ENCODE measurements around the gene ICOS. TPM values are rescaled to one million over a fixed set of nuclear protein-coding genes. Genes with fewer than 3 reads are reported as not detected.
"Not testable (repeated sequence)": the region's sequence is repeated elsewhere in the genome, so short reads cannot be mapped to it uniquely, and the experiment has no call there.

Gene ICOS
- total RNA-seq, 2 donors from 2014 or later, result 145 to 196 TPM

DNA sequence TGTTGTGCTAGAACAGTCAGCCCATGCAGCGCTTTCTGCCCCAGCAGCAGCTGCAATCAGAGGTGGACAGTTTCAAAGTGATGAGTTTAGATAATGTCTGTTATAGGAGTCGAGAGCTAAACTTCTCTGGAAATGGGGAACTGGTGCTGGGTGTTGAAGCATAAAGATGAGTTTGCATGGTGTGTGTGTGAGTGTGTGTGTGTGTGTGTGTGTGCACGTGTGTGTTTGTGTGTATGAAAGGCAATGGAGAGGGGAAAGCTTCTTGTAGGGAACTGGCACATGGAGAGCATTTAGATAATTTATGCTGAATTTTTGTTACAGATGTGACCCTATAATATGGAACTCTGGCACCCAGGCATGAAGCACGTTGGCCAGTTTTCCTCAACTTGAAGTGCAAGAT, 22.7 kb downstream of the ICOS start:
- Mint-ChIP-seq H3K36me3 (ENCODE audit: insufficient read depth in 2 of 2) (peaks cover 32 to 58% of the 10 kb centered on the region in 2 donors), H3K4me3 (no peak overlapping the region), H3K27me3 (ENCODE audit: low read depth) (no peaks in the 10 kb centered on the region), H3K4me1 (ENCODE audit: low read depth) (peaks cover 72% of the 10 kb centered on the region), H3K27ac (peak overlapping the region; percentile 67), H3K9me3 (no peaks in the 10 kb centered on the region)
- ATAC-seq (replicated peaks in 1 of 2) (peak; percentile 11 to 19), DNase-seq (no peak)

GRCh38 chr2:203959672-203960071, 23.1 kb downstream of the ICOS start:
- peak; percentile 12 to 24 for ATAC-seq (replicated peaks in 1 of 2)
- DNase-seq, result no peak
- H3K27me3 Mint-ChIP-seq (ENCODE audit: low read depth), result no peaks in the 10 kb centered on the region
- H3K36me3 Mint-ChIP-seq (ENCODE audit: insufficient read depth in 2 of 2), result peaks cover 30 to 57% of the 10 kb centered on the region in 2 donors
- H3K4me1 Mint-ChIP-seq (ENCODE audit: low read depth), result peaks cover 68% of the 10 kb centered on the region
- no peak overlapping the region for H3K4me3 Mint-ChIP-seq
- no peaks in the 10 kb centered on the region for H3K9me3 Mint-ChIP-seq
- peak overlapping the region; percentile 67 for H3K27ac Mint-ChIP-seq

DNA sequence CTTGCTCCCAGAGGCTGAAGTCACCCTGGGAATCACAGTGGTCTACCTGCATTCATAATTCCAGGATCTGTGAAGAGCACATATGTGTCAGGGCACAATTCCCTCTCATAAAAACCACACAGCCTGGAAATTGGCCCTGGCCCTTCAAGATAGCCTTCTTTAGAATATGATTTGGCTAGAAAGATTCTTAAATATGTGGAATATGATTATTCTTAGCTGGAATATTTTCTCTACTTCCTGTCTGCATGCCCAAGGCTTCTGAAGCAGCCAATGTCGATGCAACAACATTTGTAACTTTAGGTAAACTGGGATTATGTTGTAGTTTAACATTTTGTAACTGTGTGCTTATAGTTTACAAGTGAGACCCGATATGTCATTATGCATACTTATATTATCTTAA, 24.2 kb downstream of the ICOS start:
- Mint-ChIP-seq H3K36me3 (ENCODE audit: insufficient read depth in 2 of 2) (peaks cover 22 to 46% of the 10 kb centered on the region in 2 donors), H3K27me3 (ENCODE audit: low read depth) (no peaks in the 10 kb centered on the region), H3K27ac (no peak overlapping the region), H3K9me3 (no peaks in the 10 kb centered on the region), H3K4me1 (ENCODE audit: low read depth) (peaks cover 60% of the 10 kb centered on the region), H3K4me3 (no peak overlapping the region)
- DNase-seq, result no peak
- no peak for ATAC-seq (replicated peaks in 1 of 2)

DNA sequence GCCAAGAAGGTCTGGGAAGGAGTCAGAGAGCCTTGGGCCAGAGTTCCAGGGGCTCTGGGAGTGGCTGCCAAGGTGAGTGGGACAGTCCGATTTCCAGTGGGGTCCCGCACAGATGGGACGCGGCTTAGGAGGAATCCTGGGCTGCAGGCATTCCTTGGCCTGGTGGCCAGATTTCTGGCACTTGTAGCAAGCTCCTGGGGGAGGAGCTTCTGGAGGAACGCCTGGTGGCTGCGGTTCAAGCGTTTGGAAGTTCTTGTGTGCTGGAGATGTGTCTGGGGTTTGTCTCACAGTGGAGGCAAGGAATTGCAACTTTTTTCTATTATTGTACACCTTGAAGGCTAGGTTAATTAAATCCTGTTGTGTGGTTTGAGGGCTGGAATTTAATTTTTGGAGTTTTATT, 28.6 kb downstream of the ICOS start:
- H3K4me3 Mint-ChIP-seq; H3K9me3 Mint-ChIP-seq; H3K27me3 Mint-ChIP-seq (ENCODE audit: low read depth); ATAC-seq (replicated peaks in 1 of 2); DNase-seq: not testable (repeated sequence)
- peak overlapping the region; percentile 52 for H3K27ac Mint-ChIP-seq
- peaks cover 40% of the 10 kb centered on the region for H3K4me1 Mint-ChIP-seq (ENCODE audit: low read depth)
- peaks cover 2 to 10% of the 10 kb centered on the region in 2 donors for H3K36me3 Mint-ChIP-seq (ENCODE audit: insufficient read depth in 2 of 2)

- DNase-seq (no peak), ATAC-seq (replicated peaks in 1 of 2) (no peak)
- peak overlapping the region in 1 of 2 donors; percentile 10 for H3K4me3 Mint-ChIP-seq
- peaks cover 17% of the 10 kb centered on the region for H3K27me3 Mint-ChIP-seq (ENCODE audit: low read depth)
- H3K27ac Mint-ChIP-seq, result no peak overlapping the region
- H3K36me3 Mint-ChIP-seq (ENCODE audit: insufficient read depth in 2 of 2), result peaks cover 4 to 5% of the 10 kb centered on the region in 2 donors
- H3K9me3 Mint-ChIP-seq, result peaks cover 3 to 11% of the 10 kb centered on the region in 2 donors
- H3K4me1 Mint-ChIP-seq (ENCODE audit: low read depth), result peaks cover 51% of the 10 kb centered on the region
These were observed 34.7 kb downstream of the ICOS start for GRCh38 chr2:203971251-203971650.

DNA sequence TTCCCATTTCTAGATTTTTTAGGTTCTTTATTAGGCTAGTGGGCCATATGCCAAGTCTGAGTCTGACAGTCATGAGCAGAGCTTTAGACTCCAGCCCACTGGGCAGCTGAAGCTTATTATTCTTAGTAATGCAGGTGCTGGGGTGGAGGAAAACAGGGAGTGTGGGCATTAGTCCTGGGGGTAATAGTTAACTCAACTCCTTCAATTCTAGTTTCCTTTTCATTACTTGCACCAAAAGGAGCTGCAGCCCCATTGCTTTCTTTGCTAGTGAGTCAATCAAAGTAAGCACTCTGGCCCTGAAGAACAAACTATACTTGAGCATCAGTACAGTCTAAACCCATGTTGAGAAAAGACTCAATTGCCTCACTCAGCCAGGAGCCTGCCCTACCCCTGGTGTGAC, 35.5 kb downstream of the ICOS start:
- DNase-seq (no peak), ATAC-seq (replicated peaks in 1 of 2) (no peak)

GRCh38 chr2:203973000-203973399, 36.4 kb downstream of the ICOS start:
- Mint-ChIP-seq H3K27ac (peak overlapping the region; percentile 82), H3K27me3 (ENCODE audit: low read depth) (peaks cover 17% of the 10 kb centered on the region), H3K4me1 (ENCODE audit: low read depth) (peaks cover 51% of the 10 kb centered on the region), H3K36me3 (ENCODE audit: insufficient read depth in 2 of 2) (peaks cover 4 to 6% of the 10 kb centered on the region in 2 donors), H3K9me3 (peaks cover 3 to 11% of the 10 kb centered on the region in 2 donors), H3K4me3 (peak overlapping the region; percentile 72 to 83)
- DNase-seq, result no peak
- ATAC-seq (replicated peaks in 1 of 2), result no peak

More for the DNA sequence above, 35.5 kb downstream of the ICOS start:
- H3K36me3 Mint-ChIP-seq (ENCODE audit: insufficient read depth in 2 of 2), result peaks cover 4 to 5% of the 10 kb centered on the region in 2 donors
- peaks cover 17% of the 10 kb centered on the region for H3K27me3 Mint-ChIP-seq (ENCODE audit: low read depth)
- peaks cover 51% of the 10 kb centered on the region for H3K4me1 Mint-ChIP-seq (ENCODE audit: low read depth)
- H3K9me3 Mint-ChIP-seq, result peaks cover 3 to 11% of the 10 kb centered on the region in 2 donors
- H3K27ac Mint-ChIP-seq, result no peak overlapping the region
- peak overlapping the region in 1 of 2 donors; percentile 30 for H3K4me3 Mint-ChIP-seq

GRCh38 chr2:203973676-203974075, 37.1 kb downstream of the ICOS start:
- Mint-ChIP-seq H3K27me3 (ENCODE audit: low read depth) (peaks cover 17% of the 10 kb centered on the region), H3K9me3 (peaks cover 3 to 11% of the 10 kb centered on the region in 2 donors), H3K4me1 (ENCODE audit: low read depth) (peaks cover 51% of the 10 kb centered on the region), H3K4me3 (peak overlapping the region; percentile 72 to 83), H3K36me3 (ENCODE audit: insufficient read depth in 2 of 2) (peaks cover 3 to 6% of the 10 kb centered on the region in 2 donors), H3K27ac (peak overlapping the region; percentile 82)
- peak; percentile 84 to 85 for ATAC-seq (replicated peaks in 1 of 2)
- DNase-seq, result peak in 1 of 2 donors; percentile 62

DNA sequence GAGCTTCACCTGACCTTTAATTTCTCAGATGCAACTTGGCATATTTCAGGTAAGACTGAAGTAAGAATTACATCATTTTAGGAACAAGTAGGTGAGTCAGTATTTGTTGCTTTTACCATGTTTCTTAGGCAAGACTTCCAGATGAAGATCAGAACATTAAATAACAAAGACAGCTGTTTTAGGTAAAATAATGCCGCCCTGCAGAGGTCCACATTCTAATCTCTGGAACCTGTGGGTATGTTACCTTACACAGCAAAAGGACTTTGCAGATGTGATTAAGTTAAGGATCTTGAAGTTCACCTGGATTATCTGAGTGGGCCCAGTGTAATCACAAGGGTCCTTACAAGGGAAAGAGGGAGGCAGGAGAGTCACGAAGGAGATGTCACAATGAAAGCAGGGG, 39.3 kb downstream of the ICOS start:
- H3K4me3 Mint-ChIP-seq, result no peak overlapping the region
- peaks cover 15% of the 10 kb centered on the region for H3K27me3 Mint-ChIP-seq (ENCODE audit: low read depth)
- no peak for ATAC-seq (replicated peaks in 1 of 2)
- no peak overlapping the region for H3K27ac Mint-ChIP-seq
- H3K36me3 Mint-ChIP-seq (ENCODE audit: insufficient read depth in 2 of 2), result peaks cover 1 to 3% of the 10 kb centered on the region in 2 donors
- H3K9me3 Mint-ChIP-seq, result peaks cover 0 to 5% of the 10 kb centered on the region in 2 donors
- H3K4me1 Mint-ChIP-seq (ENCODE audit: low read depth), result peaks cover 47% of the 10 kb centered on the region
- DNase-seq, result no peak

GRCh38 chr2:203982276-203982675, 45.7 kb downstream of the ICOS start:
- Mint-ChIP-seq H3K9me3 (peaks cover 8 to 15% of the 10 kb centered on the region in 2 donors), H3K27me3 (ENCODE audit: low read depth) (no peaks in the 10 kb centered on the region), H3K4me1 (ENCODE audit: low read depth) (peaks cover 31% of the 10 kb centered on the region), H3K36me3 (ENCODE audit: insufficient read depth in 2 of 2) (peaks cover 8 to 25% of the 10 kb centered on the region in 2 donors), H3K4me3 (no peak overlapping the region), H3K27ac (no peak overlapping the region)
- ATAC-seq (replicated peaks in 1 of 2) (peak; percentile 60 to 72), DNase-seq (no peak)

DNA sequence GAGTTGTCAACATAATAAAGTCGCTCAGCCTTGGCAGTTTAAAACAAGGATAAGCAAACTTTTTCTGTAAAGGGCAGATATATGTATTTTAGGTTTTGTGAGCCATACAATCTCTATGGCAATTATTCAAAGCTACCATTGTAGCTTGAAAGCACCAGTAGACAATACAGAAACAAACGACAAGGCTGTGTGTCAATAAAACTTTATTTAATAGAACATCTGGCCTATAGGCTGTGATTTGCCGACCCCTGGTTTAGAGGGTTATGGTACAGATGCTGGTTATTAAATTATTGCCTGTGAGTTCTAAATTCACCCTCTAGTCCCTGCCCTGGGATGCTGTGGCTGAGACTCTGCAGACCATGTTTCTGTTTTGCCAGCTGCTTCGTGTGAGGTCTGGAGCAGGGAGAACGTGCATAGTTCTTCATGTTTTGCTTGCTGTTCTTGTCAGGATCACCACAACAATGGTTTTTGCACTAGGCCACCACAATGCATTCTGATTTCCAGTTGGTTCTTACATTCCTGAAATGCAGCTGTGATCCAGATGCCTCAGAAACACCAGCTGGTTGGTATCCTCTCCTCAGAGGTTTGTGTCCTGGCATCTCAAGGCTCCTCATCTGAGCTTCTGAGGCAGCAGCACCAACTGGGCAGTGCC, 46.6 kb downstream of the ICOS start:
- Mint-ChIP-seq H3K9me3 (peaks cover 8 to 15% of the 10 kb centered on the region in 2 donors), H3K4me3 (no peak overlapping the region), H3K4me1 (ENCODE audit: low read depth) (peaks cover 38% of the 10 kb centered on the region), H3K36me3 (ENCODE audit: insufficient read depth in 2 of 2) (peaks cover 8 to 24% of the 10 kb centered on the region in 2 donors), H3K27me3 (ENCODE audit: low read depth) (no peaks in the 10 kb centered on the region), H3K27ac (no peak overlapping the region)
- DNase-seq, result no peak
- ATAC-seq (replicated peaks in 1 of 2), result no peak

DNA sequence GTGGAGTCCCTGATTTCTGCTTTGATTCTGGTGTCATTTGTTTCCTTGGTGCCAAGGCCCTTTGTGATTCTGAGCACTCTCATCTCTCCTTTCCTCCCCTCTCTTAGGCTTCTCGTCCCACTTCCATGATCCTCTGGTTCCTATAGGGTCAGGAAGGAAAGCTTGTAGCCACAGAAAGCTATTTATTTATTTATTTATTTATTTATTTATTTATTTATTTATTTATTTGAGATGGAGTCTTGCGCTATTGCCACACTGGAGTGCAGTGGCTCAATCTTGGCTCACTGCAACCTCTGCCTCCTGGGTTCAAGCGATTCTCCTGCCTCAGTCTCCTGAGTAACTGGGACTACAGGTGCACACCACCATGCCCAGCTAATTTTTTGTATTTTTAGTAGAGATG, 49.4 kb downstream of the ICOS start:
- not testable (repeated sequence) for H3K27ac Mint-ChIP-seq; H3K27me3 Mint-ChIP-seq (ENCODE audit: low read depth); ATAC-seq (replicated peaks in 1 of 2); H3K4me3 Mint-ChIP-seq; DNase-seq
- peaks cover 38% of the 10 kb centered on the region for H3K4me1 Mint-ChIP-seq (ENCODE audit: low read depth)
- H3K9me3 Mint-ChIP-seq, result peaks cover 8 to 15% of the 10 kb centered on the region in 2 donors
- peaks cover 10 to 26% of the 10 kb centered on the region in 2 donors for H3K36me3 Mint-ChIP-seq (ENCODE audit: insufficient read depth in 2 of 2)

DNA sequence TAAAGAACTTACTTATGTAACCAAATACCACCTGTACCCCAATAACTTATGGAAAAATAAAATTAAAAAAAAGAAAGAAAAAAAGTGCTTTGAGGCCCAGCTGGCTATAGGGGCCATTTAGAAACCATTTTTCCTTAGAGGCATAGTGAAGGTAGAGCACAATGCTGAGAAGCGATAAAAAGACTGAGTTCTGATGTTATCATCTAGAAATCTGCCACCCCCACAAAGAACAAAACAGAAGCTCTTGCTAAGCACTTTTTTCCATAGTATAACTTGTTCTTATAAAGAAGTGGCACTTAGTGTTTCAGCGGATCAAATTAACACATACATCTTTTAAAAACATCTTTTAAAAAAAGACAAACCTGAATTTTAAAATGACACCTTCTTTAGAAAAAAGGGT, 51.4 kb downstream of the ICOS start:
- H3K27ac Mint-ChIP-seq, result peak overlapping the region; percentile 87
- peaks cover 2 to 11% of the 10 kb centered on the region in 2 donors for H3K36me3 Mint-ChIP-seq (ENCODE audit: insufficient read depth in 2 of 2)
- ATAC-seq (replicated peaks in 1 of 2) (peak; percentile 50 to 54), DNase-seq (no peak)
- peaks cover 0 to 3% of the 10 kb centered on the region in 2 donors for H3K9me3 Mint-ChIP-seq
- H3K27me3 Mint-ChIP-seq (ENCODE audit: low read depth), result no peaks in the 10 kb centered on the region
- H3K4me3 Mint-ChIP-seq, result peak overlapping the region; percentile 52 to 83
- H3K4me1 Mint-ChIP-seq (ENCODE audit: low read depth), result peaks cover 22% of the 10 kb centered on the region
